HG02973 (cell line): ENCODE measurements around the gene CAPN7.

Experiments used
- ATAC-seq: cut with Tn5 transposase; IDR thresholded peaks from one replicate; pipeline ENCODE4 v1.9.1; 2021; ENCODE audit warnings: moderate library complexity; ENCODE audit not compliant: unreplicated experiment

The CAPN7 gene

DNA sequence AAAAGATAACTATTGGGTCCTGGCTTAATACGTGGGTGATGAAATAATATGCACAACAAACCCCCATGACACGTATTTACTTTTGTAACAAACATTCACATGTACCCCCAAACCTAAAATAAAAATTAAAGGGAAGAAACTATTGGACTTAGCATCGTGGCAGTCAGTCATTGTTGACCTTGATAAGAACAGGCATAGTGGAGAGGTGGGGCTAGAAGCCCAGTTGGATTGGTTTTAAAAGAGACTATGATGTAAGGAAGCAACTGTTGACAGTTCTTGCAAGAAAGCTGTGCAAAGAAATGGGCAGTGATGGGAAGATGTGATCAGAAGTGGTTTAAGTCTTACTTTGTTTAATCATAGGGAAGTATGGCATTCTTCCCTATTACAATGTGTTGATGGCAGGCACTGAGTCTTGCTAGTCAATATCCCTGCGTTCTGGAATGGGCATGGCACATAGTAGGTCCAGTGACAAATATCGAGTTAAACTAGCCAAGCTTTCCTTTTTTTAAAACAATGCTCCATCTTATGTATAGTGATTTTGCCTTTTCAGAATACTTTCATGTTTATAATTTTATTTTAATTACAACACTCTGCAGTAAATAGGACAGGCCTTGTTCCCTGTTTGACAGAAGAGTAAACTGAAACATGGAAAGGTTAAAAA lies 37.9 kb downstream of the CAPN7 start:
- no peak for ATAC-seq

DNA sequence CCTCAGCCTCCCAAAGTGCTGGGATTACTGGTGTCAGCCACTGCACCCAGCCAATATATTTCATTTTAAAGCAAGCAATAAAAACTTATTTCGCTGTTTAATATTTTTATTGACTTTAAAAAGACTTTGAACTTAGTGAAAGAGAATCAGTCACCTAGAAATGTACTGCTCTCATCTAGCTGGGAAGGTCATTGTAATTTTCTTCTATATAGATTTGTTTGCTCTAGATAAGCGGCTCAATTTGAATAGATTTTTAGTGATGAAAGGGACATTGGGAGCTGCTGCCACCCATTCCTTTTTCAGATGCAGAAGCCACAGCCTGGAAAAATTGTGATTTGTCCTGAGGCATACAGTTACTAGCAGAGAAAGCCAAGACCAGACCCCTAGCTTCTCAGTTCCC lies 40.1 kb downstream of the CAPN7 start:
- ATAC-seq = no peak

DNA sequence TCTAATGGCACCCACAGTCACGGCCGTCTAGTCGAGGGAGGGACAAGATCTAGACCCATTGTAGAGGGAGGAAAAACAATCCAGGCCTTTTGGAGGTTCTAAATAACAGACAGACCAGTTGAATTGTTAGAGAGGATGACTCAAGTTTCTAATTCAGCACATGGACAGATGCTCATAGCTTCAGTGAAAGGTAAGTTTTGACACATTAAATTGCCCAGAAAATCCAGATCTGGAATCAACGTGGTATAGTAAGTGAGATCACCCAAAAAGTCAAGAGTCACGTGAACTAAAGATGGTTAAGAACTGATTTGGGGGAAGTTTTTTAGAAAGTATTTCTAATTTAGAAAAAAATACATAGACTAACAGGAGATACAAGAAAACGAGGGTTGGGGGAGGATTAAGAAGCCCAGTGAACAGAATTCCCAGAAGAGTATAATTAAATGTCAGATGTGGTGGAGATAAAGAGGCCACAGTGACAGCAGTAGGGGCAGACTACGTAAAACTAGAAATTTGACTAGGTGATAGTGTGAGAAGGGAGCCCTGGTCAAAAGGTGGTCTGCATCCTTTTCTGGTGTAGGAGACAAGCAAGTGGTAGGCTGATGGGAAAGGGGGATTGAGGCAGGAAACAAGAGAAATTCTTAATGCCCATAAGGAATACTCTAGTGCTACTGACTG lies 47.1 kb downstream of the CAPN7 start:
- no peak for ATAC-seq

DNA sequence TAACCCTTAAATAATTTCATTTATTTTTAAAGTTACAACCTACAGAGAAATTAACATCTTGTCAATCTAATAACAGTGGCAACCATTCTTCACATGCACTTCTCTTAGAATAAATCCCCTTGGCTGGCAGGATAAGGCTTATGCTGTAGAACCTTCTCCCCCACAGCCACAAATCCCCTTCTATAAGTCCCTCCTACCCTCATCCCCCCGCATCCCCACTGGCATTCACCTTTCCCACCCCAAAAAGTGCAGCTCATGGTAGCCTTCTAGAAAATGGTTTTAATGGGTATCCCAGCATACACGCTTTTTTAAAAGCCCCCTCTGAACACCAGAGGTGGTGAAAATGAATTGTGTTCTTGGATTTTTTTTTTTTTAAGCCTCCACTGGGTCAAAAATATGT lies 49.2 kb downstream of the CAPN7 start:
- no peak for ATAC-seq

DNA sequence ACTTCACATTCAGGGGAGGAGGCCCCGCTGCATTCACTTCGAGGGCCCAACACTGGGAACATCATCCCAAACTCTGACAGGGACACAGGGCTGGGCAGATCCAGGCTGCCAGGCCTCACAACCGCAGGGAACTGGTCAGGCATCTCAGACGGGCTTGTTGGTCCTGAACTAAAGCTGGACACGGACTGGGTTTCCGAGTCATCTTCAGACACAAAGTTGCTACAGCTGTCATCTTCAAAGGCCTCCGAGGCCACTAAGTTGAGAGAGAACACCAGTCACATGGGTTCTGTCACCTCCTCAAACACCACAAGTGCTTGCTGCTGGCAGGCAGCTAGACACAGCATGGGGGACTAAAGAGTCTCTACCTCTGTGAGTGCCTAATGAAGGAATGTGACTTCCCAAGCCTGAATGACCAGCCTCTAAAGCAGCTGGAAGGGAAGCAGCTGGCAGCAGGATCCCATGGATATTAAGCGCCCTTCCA lies 50.9 kb downstream of the CAPN7 start:
- ATAC-seq = no peak

DNA sequence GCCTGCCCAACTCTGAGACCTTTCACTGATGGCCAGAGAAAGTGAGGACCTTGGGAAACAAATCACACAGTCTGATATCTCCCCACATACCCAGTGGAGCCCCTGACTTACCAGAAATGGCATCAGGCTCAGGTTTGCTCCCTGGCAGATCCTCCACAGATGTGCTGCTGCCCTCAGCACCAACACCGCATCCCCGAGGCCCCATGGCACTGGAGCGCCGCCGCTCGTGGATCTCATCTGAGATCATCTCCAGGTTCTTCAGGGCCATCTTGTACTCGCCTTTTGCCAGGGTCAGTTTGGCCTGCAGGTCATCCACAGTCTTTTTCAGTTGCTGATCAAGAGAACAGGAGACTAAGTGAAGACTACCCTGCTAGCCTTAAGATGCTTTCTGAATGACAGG lies 52.7 kb downstream of the CAPN7 start:
- no peak for ATAC-seq

DNA sequence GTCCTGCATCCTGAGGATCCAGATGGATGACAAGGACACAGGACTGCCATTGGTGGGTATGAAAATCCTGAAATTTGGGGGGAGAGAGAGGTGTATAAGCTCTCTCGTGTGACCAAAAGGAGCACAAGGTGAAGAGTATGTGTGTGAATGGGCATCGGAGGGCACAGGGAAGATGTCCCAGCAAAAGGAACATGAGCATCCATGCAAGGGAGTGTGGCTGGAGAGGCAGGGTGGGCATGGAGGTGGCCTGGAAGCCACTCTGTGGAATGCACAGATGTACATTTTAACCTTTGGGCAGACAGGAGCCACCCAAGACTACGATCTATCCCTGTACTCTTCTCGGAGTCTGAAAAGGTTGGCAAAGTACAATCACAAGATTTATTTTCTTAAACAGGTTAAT lies 54.5 kb downstream of the CAPN7 start:
- ATAC-seq = no peak

DNA sequence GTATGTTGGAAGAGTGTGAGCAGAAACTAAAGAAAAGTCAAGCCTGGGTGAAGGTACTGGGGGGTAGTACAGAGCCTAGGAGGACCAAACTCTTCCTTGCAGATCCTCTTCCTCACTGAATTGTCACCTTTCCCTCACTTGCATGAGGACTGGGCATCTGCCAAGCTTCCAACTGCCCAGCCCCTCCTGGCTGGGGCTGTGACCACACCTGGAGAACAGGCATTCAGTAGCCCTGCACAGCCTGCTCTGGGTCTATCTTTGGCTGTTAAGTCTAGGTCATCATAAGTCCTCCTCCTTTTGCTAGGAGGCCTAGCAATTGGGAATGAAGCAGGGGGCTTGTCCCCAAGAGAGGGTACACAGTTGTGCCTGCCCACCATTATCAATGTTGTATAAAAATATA lies 55.2 kb downstream of the CAPN7 start:
- no peak for ATAC-seq

DNA sequence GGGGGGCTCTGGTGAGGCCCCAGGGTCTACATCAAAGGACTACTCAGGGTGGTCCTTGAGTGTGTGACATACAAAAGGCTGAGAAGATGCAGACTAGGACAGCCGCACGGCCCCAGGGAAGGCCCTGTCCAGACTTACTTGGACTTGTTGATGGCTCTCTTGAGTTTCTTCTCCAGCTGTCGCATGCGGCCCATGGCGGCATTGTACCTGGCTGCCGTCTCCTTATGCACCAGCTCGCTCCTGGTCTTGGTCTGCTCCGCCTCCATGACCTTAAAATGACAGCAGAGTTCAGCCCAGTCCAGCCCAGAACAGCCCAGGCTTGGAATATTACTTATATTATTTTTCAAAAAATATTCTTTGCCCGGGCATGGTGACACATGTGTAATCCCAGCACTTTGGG lies 56.0 kb downstream of the CAPN7 start:
- no peak for ATAC-seq

DNA sequence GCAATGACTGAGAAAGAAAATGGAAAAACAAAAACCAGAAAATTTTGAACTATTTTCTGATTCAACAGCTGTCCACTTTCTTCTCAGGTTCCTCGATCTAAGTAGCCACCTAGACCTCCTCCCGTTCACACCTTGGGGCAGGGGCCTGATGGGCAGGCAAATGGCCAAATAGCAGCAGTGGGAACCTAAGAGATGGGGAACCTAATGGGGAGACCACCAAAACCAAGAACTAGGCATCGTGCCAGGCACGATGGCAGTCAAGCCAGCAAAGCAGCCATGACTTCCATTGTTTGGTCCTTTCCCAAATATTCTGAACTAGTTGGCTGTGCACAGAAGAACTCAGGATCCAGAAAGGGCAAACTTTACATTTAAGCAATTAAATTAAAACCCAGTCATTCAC lies 57.1 kb downstream of the CAPN7 start:
- no peak for ATAC-seq

DNA sequence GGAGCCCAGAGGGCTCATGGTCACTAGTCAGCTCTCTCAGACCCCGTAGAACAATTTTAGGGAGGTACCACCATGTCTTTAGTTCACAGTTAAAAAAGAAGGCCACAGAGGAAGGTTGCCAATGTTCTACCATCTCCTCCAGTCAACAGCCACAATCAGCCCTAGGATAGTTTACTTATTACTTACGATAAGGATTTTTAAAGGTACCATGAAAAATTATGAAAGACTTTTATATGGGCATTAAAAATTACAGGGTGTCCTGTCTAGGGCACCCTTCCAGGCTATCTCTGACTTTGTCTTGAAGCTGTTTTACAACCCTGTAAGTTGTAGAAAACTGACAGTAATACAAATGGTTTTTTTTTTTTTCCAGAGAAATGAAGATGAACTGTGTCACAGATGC lies 57.9 kb downstream of the CAPN7 start:
- no peak for ATAC-seq

DNA sequence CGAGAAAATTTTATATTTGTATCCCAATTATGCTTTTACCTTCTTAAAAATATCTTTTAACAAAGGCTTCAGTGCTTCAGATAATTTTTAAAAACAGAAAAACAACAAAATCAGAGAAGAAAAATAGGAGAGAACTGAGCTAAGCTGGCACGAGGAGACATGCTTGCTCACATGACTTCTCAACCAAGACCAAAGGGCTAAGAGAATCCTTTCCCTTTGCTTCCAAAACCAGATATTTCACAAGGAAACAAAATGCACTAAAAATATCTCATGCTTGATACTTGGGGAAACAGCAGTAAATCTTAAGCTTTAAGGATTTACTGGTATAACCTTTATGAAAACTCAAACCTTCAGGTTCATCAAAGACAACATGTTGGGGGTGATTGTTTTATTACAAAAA lies 58.4 kb downstream of the CAPN7 start:
- no peak for ATAC-seq

DNA sequence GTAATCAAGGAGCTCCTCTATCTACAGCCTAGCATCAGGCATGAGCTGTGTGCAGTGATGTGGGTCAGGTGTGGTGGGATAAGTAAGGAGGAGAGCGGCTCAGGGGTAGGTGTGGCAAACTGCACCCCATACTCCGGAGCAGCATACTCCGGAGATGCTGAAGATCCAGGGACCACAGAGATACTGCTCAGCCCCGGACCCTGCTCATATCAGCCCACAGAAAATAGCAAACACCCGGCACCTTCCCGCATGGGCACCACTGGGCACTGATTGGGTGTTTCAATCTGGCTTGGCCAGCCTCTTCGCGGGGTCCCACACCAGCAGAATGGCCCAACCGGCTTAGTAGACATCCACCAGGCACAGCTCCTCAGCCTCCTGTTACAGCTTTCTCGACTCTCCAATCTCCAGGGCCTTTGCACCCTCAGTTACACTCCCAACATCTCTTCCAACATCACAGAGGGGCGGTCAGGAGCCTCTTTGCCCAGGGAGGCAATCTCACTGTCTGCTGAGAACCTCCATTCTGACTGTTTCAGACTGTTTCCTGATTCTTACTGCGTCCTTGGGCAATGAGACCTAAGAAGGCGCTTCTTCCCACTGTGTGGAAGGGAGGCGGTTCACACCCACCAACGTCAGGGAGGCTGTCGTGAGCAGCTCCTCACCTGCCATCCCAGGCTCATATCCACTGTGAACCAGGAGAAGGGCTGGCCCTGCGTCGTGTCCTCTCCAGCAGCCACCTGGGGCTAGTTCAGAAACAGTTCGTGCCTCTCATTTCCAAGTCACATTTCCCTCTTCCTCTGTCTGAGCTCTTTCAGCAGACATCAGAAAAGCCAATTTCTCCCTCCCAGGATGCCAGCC lies 59.8 kb downstream of the CAPN7 start:
- ATAC-seq = no peak

DNA sequence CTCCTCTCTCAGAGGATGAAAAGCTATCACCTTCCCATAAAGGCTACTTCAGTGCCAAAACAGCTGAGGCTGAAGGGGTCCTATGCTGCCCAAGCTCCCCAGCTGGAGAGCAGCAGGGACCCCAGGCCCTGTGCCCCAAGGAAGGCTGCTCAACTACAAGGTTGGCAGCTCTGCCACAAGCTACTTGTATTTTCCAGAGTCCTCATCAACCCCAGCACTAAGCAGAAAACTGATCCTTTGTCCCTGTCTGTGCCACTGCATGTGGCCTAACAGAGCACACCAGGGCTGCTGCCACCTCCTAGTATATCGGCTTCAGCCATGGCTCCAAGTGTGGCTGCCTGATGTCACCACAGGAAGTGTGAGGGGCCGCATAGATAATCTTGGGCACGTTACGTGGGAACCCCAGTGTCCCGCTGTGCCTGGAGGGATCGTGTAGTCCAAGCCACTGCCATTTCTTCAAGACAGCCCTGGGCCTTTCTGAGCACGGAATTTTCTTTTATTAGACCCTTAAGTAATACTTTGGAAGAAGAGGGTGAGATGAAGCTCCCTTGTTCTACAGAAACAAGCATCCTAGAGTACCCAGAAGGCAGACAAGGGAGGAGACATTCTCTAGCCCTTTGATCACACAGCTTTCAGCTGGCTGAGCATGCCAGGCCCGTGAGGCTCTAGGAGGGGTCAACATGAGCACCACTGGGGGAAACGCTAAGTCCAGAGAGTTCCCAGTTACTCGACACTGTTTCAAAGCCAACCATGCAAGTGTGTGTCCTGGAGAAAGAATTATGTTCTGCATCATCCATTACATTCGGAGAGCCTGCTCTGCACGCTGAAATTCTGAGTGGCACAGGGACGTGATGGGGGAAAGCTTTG lies 60.7 kb downstream of the CAPN7 start:
- no peak for ATAC-seq

DNA sequence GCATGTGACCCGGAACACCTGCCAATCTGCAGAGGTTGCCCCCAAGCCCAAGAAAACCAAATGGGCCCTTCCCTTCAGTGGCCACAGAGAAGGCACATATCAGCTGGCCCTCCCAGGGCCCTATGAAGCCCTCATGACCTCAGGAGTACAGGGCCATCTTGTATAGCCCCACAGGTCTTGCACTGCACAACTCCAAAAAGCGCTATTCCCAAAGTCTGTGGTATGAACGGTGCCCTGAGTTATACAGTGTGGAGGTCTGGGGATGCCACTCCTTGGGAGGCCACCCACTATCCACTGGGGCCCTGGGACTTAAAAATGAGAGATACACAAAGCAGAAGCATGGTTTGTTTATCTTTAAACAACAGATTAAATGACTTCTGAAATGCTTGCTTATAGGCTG lies 61.5 kb downstream of the CAPN7 start:
- no peak for ATAC-seq

DNA sequence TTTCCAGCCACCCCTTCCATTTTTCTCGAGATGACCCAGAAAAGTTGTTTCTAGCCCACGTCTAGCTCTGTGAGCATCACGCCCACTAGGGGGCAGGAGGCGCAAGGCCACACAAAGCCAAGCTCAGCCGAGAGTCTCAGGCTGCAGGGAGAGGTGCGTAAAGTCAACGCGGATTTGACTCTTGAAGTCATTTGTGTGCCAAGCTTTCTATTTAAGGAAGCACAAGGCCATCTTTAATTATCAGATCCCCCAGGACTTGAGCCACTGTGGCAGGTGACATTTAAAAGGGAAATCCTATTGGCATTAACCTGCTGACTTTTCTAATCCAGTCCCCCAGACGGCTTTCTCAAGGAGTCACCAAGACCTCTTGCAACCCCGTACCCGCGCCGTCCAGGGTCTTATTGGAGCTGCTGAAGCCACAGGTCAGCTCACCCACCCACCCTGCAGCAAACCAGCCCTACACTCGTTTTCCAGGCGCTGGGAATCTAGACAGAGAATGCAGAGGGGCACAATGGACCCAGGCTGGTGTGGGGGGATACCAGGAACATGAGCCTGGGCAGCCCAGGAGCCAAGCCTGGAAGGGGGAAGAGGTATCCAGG lies 62.1 kb downstream of the CAPN7 start:
- ATAC-seq = no peak

DNA sequence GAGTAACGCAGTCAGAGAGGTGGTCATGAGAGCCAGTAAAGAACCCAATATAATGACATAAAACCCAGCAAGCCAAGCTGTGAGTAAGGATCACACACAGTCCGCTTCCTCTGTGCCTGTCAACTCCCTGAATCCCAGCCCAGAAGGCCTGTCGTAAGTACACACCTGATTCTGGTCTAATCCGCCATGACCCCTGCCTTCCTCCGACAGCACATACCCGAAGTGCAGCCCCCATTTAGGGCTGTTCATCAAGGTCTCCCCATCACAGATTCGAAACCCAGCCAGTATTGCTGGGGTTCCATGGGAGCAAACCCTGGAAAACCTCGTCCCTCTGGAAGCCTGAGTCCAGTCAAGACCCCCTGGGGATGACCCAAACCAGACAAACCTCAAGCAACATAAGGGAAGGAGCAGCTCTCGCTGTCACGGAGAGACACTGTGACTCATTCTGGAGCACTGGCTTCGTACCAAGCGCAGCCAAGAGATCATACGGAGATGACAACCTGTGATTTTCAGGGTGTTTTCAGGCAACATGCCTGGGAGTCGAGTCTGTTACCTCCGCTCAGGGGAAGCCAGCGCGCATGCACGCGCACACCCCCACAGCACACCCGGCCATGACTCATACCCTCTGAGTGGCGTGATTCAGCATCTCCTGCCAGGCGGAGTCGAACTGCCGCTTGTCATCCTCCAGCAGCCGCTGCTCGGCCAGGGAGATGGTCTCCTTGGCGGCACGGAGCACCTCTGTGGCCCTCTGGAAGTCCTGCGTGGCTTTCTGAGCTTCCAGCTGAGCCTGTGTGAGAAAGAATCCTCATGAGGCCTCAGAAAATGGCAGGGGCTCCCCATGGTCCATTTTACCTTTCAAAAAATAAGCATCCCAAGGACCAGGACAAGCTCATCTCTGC lies 63.3 kb downstream of the CAPN7 start:
- ATAC-seq = no peak

DNA sequence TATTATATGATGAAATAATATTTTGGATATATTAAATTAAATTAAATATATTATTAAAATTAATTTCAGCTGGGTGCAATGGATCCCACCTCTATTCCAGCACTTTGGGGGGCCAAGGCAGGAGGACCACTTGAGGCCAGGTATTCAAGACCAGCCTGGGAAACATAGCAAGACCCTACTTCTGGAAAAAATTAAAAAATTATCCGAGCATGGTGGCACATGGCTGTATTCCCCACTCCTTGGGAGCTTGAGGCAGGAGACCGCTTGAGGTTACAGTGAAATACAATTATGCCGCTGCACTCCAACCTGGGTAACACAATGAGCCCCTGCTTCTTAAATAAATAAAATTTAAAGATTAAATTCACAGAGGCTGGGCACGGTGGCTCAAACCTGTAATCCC lies 65.0 kb downstream of the CAPN7 start:
- no peak for ATAC-seq

DNA sequence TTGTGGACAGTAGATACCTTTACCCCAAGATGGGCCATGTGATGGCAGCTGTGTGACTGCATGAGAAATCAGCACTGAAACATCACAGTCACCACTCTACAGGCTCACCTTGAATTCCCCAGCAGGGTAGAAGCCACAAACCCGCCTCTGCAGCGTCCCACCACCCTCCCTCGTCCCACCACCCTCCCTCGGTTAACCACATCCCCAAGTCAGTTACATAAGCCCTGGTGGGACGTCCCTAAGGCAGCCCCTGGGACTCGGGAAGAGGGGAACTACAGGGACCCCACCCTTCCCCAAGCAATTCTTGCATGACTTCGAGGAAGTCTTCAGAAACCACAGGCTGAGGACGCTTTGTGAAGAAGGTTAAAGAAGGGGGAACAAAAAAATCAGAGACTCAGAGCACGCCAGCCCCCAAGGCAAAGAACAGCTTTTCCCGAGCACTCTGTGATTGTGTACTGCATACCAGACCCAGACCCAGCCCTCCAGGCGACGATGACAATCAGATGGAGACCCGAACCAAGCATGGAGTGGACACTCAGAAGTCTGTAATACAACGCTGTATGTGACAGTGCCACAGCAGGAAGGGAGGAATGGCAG lies 65.8 kb downstream of the CAPN7 start:
- peak; percentile 59 for ATAC-seq
